Small intestine (tissue), 7 donors: ENCODE results near the gene NMUR1. TPM values are rescaled to one million over a fixed set of nuclear protein-coding genes. Genes with fewer than 3 reads are reported as not detected.

Experiments
- DNase-seq, 2 donors: peaks; one replicate each; pipeline versions ENCODE4 v3.0.0 to v3.0.0-alpha.2; 2013
- FAIRE-seq: peaks from 2 replicates; lab custom pipeline; 2012; peaks lifted over from hg19 to GRCh38; lab: Jason Lieb, UNC
- H3K27ac ChIP-seq, 3 donors: one replicate each; pipeline ENCODE4 v1.5.1; 2013; ENCODE audit warnings: low read length in 2 of 3, mild to moderate bottlenecking in 2 of 3, control low read depth in 1 of 3, inconsistent platforms in 1 of 3, low read depth in 1 of 3, moderate library complexity in 1 of 3
- H3K27me3 ChIP-seq, 3 donors: one replicate each; pipeline ENCODE4 v1.6.1; 2013; ENCODE audit warnings: low read length in 3 of 3, inconsistent platforms in 1 of 3; ENCODE audit not compliant: control insufficient read depth in 3 of 3, insufficient read depth in 3 of 3
- H3K36me3 ChIP-seq, 3 donors: one replicate each; pipeline ENCODE4 v1.6.1; 2013; ENCODE audit warnings: low read length in 3 of 3, inconsistent platforms in 1 of 3, low read depth in 1 of 3, mild to moderate bottlenecking in 1 of 3, moderate library complexity in 1 of 3; ENCODE audit not compliant: control insufficient read depth in 3 of 3, insufficient read depth in 2 of 3
- H3K4me1 ChIP-seq, 3 donors: one replicate each; pipeline ENCODE4 v1.6.1; 2013; ENCODE audit warnings: low read length in 2 of 3, inconsistent platforms in 1 of 3, low read depth in 1 of 3, mild to moderate bottlenecking in 1 of 3, moderate library complexity in 1 of 3; ENCODE audit not compliant: control insufficient read depth in 3 of 3, insufficient read depth in 2 of 3
- H3K4me3 ChIP-seq, 3 donors: one replicate each; pipeline ENCODE4 v1.5.1; 2013; ENCODE audit warnings: low read length in 3 of 3, control low read depth in 1 of 3, inconsistent platforms in 1 of 3, low read depth in 1 of 3, mild to moderate bottlenecking in 1 of 3, moderate library complexity in 1 of 3
- H3K9me3 ChIP-seq, 2 donors: one replicate each; pipeline ENCODE4 v1.6.1; 2013; ENCODE audit warnings: low read depth in 1 of 2, low read length in 1 of 2; ENCODE audit not compliant: control insufficient read depth in 2 of 2, insufficient read depth in 1 of 2
- WGBS, 3 donors: extraction: QIAGEN DNeasy Blood & Tissue Kit; methylation state at CpG; one replicate each; pipeline ENCODE4 v1.1.7; 2013; 5-methylcytosine and 5-hydroxymethylcytosine counted together
- polyA plus RNA-seq, 4 donors: library from polyadenylated mRNA; stranded (reverse) in 3 of 4; unstranded in 1 of 4; fragments of 200-250 nt in 3 of 4; fragments of 120-200 nt in 1 of 4; gene quantifications; one replicate each; pipeline versions ENCODE4 v1.2.1 to v1.2.3, GENCODE V29; 2013
- donor health status: healthy with polysubstance abuse.
- donor health status: control.
- donor health status: control.
- donor health status: Bipolar disorder and iron deficiency.
- donor health status: healthy.

The NMUR1 gene
- polyA plus RNA-seq, 4 donors, result 0.60 to 1.4 (median 0.81) TPM; not detected in 1

GRCh38 chr2:231494669-231495068 lies 35.6 kb downstream of the NMUR1 start:
- Histone ChIP-seq H3K4me1 (no peaks in the 10 kb centered on the region), H3K27ac (no peak overlapping the region), H3K9me3 (peaks cover 0 to 5% of the 10 kb centered on the region in 2 donors), H3K4me3 (no peak overlapping the region), H3K36me3 (peaks cover 0 to 5% (median 0%) of the 10 kb centered on the region in 3 donors), H3K27me3 (no peaks in the 10 kb centered on the region)
- DNase-seq (no peak), FAIRE-seq (no peak)
- 63 to 74% (median 70%) methylated on average over 3 of the region's 3 CpGs for WGBS, 3 donors

- H3K9me3 ChIP-seq, result peaks cover 0 to 5% of the 10 kb centered on the region in 2 donors
- peaks cover 0 to 2% (median 0%) of the 10 kb centered on the region in 3 donors for H3K36me3 ChIP-seq
- WGBS, 3 donors, result 90 to 95% (median 94%) methylated on average over 7 of the region's 7 CpGs
- FAIRE-seq, result no peak
- DNase-seq, result no peak
- H3K4me1 ChIP-seq, result no peaks in the 10 kb centered on the region
- no peak overlapping the region for H3K27ac ChIP-seq
- no peak overlapping the region for H3K4me3 ChIP-seq
- H3K27me3 ChIP-seq, result no peaks in the 10 kb centered on the region
Observed at GRCh38 chr2:231490801-231491200, 39.4 kb downstream of the NMUR1 start.

- H3K4me1 ChIP-seq, result no peaks in the 10 kb centered on the region
- 85 to 94% (median 90%) methylated on average over 14 of the region's 14 CpGs for WGBS, 3 donors
- no peaks in the 10 kb centered on the region for H3K27me3 ChIP-seq
- FAIRE-seq (no peak), DNase-seq (no peak)
- no peak overlapping the region for H3K4me3 ChIP-seq
- no peak overlapping the region for H3K27ac ChIP-seq
- peaks cover 0 to 5% of the 10 kb centered on the region in 2 donors for H3K9me3 ChIP-seq
- peaks cover 0 to 2% (median 0%) of the 10 kb centered on the region in 3 donors for H3K36me3 ChIP-seq
Observed at GRCh38 chr2:231489990-231490389, 40.3 kb downstream of the NMUR1 start.

GRCh38 chr2:231488331-231488730 lies 41.9 kb downstream of the NMUR1 start:
- Histone ChIP-seq H3K27me3 (no peaks in the 10 kb centered on the region), H3K9me3 (peaks cover 0 to 5% of the 10 kb centered on the region in 2 donors), H3K4me3 (no peak overlapping the region), H3K36me3 (peaks cover 0 to 2% (median 0%) of the 10 kb centered on the region in 3 donors), H3K27ac (no peak overlapping the region), H3K4me1 (no peaks in the 10 kb centered on the region)
- WGBS, 3 donors, result 80 to 90% (median 88%) methylated on average over 5 of the region's 5 CpGs
- FAIRE-seq, result no peak
- no peak for DNase-seq

GRCh38 chr2:231486851-231487596 lies 43.2 kb downstream of the NMUR1 start:
- Histone ChIP-seq H3K27ac (no peak overlapping the region), H3K4me1 (peaks cover 0 to 5% (median 0%) of the 10 kb centered on the region in 3 donors), H3K9me3 (peaks cover 0 to 5% of the 10 kb centered on the region in 2 donors), H3K27me3 (no peaks in the 10 kb centered on the region), H3K36me3 (peaks cover 0 to 2% (median 0%) of the 10 kb centered on the region in 3 donors), H3K4me3 (no peak overlapping the region)
- DNase-seq (no peak), FAIRE-seq (no peak)
- 89 to 97% (median 90%) methylated on average over 6 of the region's 6 CpGs for WGBS, 3 donors

- no peaks in the 10 kb centered on the region for H3K9me3 ChIP-seq
- H3K36me3 ChIP-seq, result no peaks in the 10 kb centered on the region
- peak overlapping the region; percentile 39 to 84 (median 47) for H3K27ac ChIP-seq
- FAIRE-seq (no peak), DNase-seq (peak in 1 of 2 donors; percentile 19)
- no peaks in the 10 kb centered on the region for H3K27me3 ChIP-seq
- WGBS, 3 donors, result 58 to 80% (median 74%) methylated on average over 54 to 65 of the region's 65 CpGs
- H3K4me3 ChIP-seq, result peak overlapping the region; percentile 35 to 43 (median 42)
- peaks cover 0 to 5% (median 0%) of the 10 kb centered on the region in 3 donors for H3K4me1 ChIP-seq
Observed at GRCh38 chr2:231483398-231484329, 46.6 kb downstream of the NMUR1 start.

- WGBS, 3 donors, result 14 to 25% (median 17%) methylated on average over 28 to 36 of the region's 36 CpGs
- Histone ChIP-seq H3K9me3 (no peaks in the 10 kb centered on the region), H3K4me1 (peaks cover 0 to 5% (median 0%) of the 10 kb centered on the region in 3 donors), H3K36me3 (no peaks in the 10 kb centered on the region), H3K27ac (peak overlapping the region; percentile 39 to 84 (median 47)), H3K4me3 (peak overlapping the region; percentile 35 to 43 (median 42)), H3K27me3 (no peaks in the 10 kb centered on the region)
- DNase-seq (peak; percentile 61 to 63), FAIRE-seq (no peak)
Observed at GRCh38 chr2:231482806-231483391, 47.3 kb downstream of the NMUR1 start.

GRCh38 chr2:231480781-231481180 lies 49.5 kb downstream of the NMUR1 start:
- peaks cover 0 to 5% (median 0%) of the 10 kb centered on the region in 3 donors for H3K4me1 ChIP-seq
- 81 to 91% (median 87%) methylated on average over 3 of the region's 3 CpGs for WGBS, 3 donors
- H3K36me3 ChIP-seq, result no peaks in the 10 kb centered on the region
- H3K27me3 ChIP-seq, result no peaks in the 10 kb centered on the region
- no peaks in the 10 kb centered on the region for H3K9me3 ChIP-seq
- H3K4me3 ChIP-seq, result no peak overlapping the region
- FAIRE-seq, result no peak
- no peak overlapping the region for H3K27ac ChIP-seq
- no peak for DNase-seq
